ENCODE measurements around the gene PRSS53. TPM values are rescaled to one million over a fixed set of nuclear protein-coding genes. Genes with fewer than 3 reads are reported as not detected.

PRSS53 gene
- total RNA-seq, 1 donor from 2014 or later, result 2.9 TPM

DNA sequence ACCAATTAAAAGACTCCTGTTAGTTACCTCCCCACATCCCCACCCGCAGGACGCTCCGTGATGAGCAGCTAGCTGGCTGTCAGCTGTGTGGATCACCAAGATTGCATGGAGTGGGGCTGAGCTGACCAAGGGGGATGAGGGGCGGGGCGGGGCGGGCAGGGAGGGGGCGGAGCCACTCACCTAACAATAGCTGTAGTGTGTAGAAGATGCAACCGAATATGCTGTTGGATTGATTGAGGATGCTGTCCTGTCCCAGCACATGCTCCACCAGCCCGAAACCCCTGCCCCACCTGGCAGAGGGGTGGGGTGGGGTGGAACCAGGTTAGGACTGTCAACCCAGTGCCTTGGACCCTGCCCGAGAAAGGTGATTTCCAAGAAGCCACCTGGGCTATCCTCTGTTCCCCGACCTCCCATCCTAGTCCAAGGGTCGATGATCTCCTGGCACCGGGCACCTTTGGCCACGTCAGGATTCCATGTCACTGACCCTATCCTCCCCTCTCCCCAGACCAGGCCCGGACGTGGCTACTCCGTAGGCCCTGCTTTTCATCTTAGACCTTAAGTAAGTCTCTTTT lies 4.5 kb upstream of the PRSS53 start:
- peak; percentile 53 for DNase-seq

DNA sequence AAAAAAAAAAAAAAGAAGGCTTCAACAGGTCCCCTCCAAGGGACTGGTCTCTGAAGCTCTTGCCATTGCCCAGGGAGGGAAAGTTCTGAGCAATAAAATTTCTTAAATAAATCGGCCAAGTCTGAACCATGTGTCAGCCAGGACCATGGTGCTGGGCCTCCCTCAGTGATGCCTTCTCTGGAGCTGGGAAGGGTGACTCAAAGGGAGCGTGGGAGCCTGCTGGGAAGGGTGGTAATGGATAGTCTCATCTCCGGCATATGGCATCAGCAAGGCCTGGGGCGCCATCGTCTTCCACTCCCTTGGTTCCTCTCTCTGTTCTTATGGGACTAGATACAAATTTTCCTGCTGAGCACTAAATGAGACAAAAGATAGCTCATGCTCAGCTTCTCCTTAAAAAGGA lies 3.6 kb upstream of the PRSS53 start:
- DNase-seq, result no peak

DNA sequence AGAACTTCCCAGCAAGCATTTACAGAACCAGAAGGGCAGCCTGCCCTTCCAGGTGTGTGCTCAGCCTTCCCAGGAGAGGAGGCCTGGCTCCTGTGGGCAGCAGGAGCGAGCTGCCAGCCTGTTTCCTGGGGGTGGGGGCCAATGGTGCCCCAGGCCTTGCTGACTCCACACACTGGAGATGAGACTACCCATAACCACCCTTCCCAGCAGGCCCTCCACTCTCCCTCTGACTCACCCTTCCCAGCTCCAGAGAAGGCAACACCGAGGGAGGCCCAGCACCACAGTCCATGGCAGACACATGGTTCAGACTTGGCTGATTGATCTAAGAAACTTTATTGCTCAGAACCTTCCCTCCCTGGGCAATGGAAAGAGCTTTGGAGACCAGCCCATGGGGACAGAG lies 1.8 kb upstream of the PRSS53 start:
- no peak for DNase-seq

DNA sequence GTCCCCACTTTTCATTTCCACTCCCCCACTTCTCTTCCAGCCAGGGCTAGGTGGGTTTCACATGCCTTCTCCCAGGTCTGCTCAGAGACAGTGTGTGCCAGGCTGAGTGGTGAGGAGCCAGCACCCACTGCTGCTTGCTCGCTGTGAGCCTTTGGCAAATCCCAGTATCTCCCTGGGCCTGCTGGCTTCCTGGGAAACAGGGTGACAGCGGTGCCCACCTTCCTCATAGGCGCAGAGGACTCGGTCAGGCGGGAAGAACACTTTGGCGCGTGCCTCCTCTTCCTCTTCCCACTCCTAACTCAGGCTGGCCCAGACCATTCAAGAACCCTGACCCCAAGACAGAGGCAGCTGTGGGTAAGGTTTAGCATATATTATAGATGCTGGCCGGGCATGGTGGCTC lies 456 bp upstream of the PRSS53 start:
- DNase-seq, result no peak

DNA sequence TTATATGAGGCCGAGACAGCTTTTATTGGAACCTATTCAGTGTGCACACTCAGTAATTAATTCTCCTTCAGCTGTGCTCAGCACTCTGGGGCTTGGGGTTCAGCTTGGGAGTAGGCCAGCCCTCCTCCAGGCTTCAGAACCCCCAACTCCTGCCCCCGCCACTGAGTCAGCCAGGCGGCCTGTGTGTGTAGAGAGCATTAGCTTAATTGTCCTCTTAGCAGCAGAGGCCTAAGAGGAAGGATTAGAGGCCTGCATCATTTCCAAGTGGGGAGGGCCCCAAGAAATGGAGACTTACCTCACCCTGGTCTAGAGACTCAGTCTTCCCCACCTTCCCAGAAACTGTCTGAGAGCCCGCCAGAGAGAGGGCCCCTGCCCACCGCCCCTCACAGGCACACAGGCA lies 772 bp downstream of the PRSS53 start:
- DNase-seq, result no peak

DNA sequence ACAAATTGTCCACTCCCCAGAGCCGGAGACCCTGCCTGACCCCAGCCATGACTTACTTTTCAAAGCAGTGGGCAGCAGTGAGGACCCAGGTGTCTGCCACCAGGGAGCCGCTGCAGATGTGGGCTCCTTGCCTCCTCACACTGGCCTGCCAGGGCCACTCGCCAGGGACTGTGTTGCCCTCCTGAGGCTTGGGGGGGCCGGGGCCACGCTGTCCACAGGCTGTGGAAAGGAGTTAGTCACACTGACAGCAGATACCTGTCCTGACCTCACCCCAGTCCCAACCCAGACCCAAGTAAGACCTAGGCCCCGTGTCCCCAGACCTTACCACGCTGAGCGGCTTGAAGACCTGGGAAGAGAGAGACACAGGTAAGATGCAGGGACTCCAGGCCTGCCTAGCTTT lies 1.3 kb downstream of the PRSS53 start:
- DNase-seq, result no peak

DNA sequence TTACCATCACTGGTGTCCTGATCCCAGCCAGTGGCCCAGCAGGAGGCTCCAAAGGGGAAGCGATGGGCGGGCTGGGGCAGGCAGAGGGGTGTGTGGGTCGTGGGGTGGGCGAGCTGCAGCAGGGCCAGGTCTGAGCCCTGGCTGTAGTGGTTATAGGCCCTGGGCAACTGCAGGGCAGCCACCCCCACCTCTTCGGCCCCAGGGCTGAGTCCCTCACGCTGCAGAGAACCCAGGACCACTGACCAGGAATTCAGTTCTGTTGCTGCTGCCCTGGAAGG lies 2.2 kb downstream of the PRSS53 start:
- DNase-seq, result no peak

DNA sequence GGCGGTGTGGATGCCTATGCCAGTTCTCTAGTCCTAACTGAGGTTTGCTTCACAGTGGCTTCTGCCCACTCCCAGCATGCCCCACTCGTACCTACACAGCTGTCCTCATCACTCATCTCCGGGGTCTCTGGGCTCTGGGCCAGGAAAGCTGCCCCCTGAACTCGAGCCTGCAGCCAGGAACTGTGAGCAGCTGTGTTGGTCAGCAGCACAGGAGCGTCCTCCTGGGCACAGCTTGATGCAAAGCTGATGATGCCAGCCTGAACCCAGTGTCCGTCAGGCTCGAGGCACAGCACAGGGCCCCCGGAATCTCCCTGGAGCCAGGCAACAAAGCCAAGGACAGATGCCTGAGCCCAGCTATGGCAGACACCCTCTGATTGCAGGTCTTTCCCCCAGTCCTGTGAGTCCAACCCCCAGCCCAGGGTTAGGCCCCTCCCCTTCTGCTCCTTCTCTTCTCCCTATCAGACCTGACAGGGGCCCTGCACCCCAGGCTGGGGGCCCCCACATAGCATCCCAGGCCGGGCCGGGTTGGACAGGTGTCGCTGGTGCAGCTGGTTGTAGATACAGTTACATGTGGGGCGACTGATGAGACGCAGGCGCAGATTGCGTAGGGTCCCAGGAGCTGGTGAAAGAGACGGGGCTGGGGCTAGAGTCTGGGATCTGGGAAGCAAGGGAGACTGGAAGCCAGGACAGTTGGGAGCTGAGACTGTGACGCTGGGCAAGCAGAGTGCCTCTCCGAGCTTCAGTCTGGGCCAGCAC lies 2.7 kb downstream of the PRSS53 start:
- peak; percentile 95 for DNase-seq

DNA sequence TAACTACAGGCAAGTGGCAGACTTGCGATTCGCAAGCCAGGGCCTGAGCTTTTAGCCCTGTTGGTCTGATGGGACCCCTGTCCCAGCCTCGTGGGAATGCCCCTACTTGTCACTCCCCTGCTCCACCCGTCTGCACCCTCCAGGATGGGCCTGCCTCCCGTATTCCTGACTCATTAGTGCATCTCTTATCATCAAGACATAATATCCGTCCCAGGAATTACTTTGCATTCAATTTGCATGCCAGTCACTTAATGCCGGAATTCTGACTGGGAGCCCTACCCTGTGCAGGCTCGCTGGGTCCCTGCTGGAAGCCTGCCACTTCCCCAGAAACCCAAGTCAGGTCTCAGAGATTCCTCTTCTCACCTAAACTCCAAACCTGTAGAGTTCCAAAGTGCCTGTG lies 3.3 kb downstream of the PRSS53 start:
- no peak for DNase-seq

DNA sequence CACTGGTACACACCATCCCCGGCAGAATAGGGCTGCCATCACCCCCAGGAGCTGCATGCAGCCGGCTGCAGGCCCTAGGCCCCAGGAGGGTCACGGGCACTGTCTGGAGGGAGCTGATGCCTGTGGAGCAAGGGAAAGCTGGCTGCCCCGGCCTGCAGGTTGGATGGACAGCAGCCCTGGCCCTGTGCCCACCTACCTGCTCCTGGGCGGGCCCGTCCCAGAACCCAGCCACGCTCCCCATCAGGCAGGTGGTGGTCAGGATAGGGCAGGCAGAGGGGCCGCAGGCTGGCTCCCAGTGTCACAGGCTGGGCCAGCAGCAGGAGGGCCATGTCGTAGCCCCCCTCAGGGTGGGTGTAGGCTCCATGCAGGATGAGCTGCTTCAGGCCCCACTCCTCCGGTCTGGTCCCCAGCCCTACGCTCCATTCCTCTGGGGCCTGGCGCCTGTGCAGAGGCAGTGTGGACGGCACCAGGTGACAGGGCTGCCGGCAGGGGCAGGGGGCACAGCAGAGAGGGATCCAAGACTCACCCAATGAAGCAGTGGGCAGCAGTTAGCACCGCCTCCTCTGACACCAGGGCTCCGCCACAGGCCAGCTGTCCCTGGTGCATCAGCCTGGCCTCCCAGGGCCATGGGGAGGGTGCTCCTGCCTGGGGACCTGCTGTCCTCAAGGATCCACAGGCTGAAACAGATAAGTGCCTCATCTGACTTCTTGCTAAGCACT lies 4.0 kb downstream of the PRSS53 start:
- DNase-seq, result peak; percentile 70

DNA sequence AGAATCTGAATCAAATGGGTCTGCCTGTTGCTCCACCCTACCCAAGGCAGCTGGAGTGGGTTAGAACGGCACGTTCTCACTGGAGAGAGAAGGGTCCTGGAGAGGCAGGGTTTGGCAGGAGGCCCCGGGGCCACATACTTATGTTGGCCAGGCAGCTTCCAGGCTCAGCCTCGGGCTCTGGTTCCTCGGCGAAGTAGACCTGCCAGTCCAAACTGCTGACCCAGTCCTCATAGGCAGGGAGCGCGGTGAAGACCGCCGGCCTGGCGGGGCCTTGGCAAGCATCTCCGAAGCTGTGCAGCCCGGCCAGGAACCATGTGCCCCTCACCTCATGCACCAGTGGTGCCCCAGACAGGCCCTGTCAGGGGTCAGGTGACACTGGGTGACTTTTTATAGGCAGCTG lies 4.8 kb downstream of the PRSS53 start:
- DNase-seq, result no peak

DNA sequence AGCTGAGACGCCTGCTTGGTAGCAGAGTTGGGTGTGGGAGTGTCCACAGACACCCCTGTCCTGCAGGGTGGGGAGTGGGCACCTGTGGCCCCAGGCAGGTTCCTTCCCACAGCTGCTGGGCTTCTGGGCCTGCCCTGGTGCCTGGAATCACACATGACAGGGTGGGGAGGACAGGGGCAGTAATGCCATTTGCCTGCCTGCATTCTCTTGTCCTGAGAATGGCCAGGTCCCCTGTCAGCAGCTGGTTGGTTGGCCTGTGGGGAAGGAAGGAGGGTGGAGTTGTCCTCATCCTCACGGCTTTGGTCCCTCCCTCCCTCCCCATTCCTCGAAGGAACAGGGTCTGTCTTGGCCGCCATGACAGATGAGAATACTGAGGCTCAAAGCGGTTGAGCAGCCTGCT lies 5.2 kb downstream of the PRSS53 start:
- no peak for DNase-seq

DNA sequence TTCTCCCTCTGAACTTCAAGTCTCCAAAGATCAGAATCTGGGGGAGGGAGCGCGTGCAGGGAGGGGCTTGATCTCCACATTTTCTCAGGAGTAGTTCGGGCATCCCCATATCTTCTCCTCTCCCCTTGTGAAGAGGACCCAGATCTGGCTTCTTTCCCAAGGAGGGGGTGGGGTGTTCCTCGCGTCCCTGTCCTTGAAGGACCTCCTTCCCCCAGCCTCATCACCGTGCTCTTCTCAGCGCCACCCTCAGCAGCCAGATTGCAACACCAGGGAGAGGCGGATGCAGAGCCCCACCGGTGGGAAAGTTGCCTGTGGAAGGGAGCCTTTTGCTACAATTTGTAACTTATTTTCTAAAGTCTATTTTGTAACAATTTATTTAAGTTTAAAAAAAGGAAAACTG lies 5.7 kb downstream of the PRSS53 start:
- no peak for DNase-seq

DNA sequence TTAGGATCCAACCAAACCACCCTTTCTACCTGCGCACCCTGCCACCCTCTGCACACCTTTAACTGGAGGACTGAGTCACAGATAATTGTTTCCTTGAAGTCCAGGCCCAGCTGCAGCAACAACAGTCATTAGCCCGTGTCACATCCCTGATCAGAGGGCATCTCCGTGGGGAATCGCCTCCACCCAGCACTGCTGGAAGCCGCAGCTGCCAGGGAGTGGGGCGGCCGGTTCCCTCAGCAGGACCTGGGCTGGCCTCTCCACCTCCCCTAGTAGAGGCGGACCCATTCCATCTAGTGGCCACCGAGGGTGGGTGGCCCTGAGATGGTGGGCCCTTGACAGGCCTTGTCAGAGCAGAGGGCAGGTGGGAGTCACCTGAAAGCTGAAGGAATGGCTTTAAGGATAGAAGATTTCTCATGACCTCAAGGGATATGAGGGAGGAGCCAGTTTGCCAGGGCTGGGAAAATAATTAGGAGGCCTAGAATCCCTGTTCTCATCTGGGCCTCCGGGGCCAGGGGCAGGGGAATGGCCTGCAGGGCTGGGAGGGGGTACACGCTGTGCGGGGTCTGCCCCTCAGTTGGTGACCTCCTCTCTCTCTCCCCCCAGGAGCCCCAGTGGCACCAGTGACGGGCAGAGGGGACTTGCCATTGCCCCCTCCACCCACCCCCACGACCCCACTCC lies 6.2 kb downstream of the PRSS53 start:
- DNase-seq, result no peak

DNA sequence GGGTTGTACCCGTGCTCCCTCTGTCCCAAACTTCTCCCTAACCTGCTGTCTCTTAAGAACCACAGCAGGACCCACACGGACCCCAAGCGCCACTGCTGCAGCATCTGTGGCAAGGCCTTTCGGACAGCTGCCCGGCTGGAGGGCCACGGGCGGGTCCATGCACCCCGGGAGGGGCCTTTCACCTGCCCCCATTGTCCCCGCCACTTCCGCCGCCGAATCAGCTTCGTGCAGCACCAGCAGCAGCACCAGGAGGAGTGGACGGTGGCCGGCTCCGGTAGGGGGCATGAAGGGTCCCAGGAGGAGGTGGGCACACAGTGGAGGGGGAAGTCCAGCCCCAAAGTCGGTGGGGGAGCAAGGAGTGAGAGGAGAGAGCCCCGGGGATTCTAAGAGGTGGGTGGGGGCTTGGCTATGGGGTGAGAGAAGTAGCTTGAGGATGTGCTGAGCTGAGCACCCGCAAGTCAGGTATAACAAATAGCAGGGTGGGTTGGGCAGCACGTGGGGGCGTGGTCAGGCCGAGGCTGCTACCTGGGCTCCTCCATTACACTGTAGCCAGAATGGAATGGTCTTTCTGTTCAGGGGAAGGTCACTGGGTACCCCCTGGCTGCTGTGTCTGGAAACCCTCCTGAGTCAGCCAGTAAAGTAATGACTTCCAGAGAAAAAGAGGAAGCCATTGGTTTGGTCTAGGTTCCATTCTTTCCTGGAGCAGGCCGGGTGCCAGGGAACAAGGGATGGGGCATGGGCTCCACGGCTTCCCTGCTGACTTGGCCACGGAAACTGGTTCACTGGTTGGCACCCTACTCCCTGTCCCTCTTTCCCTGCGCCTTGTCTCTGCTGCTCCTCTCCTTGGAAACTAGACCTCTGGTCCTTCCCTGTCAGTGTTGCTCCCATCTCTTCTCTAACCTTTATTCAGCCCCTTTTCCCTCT lies 7.1 kb downstream of the PRSS53 start:
- DNase-seq, result no peak

DNA sequence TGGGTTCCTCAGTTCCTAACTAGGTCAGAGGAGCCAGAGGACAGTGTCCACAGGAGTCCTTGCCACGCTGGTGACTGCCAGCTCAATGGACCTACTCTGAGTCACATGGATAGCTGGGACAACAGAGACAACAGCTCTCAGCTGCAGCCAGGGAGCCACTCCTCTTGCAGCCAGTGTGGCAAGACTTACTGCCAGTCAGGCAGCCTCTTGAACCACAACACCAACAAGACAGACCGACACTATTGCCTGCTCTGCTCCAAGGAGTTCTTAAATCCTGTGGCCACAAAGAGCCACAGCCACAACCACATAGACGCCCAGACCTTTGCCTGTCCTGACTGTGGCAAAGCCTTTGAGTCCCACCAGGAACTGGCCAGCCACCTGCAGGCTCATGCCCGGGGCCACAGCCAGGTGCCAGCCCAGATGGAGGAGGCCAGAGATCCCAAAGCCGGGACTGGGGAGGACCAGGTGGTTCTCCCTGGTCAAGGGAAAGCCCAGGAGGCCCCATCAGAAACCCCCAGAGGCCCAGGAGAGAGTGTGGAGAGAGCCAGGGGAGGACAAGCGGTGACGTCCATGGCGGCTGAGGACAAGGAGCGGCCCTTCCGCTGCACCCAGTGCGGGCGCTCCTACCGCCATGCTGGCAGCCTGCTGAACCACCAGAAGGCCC lies 7.9 kb downstream of the PRSS53 start:
- DNase-seq, result no peak

DNA sequence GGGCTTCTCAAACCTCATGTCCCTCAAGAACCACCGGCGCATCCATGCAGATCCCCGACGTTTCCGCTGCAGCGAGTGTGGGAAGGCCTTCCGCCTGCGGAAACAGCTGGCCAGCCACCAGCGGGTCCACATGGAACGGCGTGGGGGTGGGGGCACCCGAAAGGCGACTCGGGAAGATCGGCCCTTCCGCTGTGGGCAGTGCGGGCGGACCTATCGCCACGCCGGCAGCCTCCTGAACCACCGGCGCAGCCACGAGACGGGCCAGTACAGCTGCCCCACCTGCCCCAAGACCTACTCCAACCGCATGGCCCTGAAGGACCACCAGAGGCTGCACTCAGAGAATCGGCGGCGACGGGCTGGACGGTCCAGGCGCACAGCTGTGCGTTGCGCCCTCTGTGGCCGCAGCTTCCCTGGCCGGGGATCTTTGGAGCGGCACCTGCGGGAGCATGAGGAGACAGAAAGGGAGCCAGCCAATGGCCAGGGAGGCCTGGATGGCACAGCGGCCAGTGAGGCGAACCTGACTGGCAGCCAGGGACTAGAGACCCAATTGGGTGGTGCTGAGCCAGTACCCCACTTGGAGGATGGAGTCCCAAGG lies 8.6 kb downstream of the PRSS53 start:
- no peak for DNase-seq

DNA sequence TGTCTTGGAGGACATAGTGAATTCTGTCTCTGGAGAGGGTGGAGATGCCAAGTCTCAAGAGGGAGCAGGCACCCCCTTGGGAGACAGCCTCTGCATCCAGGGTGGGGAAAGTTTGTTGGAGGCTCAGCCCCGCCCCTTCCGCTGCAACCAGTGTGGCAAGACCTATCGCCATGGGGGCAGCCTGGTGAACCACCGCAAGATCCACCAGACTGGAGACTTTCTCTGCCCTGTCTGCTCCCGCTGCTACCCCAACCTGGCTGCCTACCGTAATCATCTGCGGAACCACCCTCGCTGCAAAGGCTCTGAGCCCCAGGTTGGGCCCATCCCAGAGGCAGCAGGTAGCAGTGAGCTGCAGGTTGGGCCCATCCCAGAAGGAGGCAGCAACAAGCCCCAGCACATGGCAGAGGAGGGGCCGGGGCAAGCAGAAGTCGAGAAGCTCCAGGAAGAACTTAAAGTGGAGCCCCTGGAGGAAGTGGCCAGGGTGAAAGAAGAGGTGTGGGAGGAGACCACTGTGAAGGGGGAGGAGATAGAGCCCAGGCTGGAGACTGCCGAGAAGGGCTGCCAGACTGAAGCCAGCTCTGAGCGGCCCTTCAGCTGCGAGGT lies 9.3 kb downstream of the PRSS53 start:
- no peak for DNase-seq

DNA sequence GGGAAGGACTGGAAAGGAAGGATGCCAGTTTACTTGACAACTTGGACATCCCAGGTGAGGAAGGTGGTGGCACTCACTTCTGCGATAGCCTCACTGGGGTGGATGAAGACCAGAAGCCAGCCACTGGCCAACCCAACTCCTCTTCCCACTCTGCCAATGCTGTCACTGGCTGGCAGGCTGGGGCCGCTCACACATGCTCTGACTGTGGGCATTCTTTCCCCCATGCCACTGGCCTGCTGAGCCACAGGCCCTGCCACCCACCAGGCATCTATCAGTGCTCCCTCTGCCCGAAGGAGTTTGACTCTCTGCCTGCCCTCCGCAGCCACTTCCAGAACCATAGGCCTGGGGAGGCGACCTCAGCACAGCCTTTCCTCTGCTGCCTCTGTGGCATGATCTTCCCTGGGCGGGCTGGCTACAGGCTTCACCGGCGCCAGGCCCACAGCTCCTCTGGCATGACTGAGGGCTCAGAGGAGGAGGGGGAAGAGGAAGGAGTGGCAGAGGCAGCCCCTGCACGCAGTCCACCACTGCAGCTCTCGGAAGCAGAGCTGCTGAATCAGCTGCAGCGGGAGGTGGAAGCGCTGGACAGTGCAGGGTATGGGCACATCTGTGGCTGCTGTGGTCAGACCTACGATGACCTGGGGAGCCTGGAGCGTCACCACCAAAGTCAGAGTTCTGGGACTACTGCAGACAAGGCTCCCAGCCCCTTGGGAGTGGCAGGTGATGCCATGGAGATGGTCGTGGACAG lies 10.0 kb downstream of the PRSS53 start:
- DNase-seq, result no peak

All from tongue (tissue), 2 donors.